GM23338 (cell line): ENCODE measurements around the gene ADAT2. TPM values are rescaled to one million over a fixed set of nuclear protein-coding genes. Genes with fewer than 3 reads are reported as not detected.

Experiments
- ATAC-seq: fragments of 200-7000 bp; cut with Tn5 transposase; 3 replicates; pipeline ENCODE4 v1.9.1; 2020
- DNase-seq: peaks from one replicate; pipeline ENCODE4 v3.0.0-alpha.2; 2015; ENCODE audit warnings: low spot score
- H2AFZ ChIP-seq: fragments of 200-600 bp; sonication (generic); 2 replicates; pipeline ENCODE4 v1.8.0; 2016; ENCODE audit warnings: antibody characterized with exemption, mild to moderate bottlenecking, moderate library complexity
- H3F3A ChIP-seq: fragments of 200-600 bp; sonication (generic); replicated peaks from 2 replicates; pipeline ENCODE4 v1.8.0; 2017; ENCODE audit warnings: antibody characterized with exemption, mixed run types, low read depth
- H3K27ac ChIP-seq: fragments of 200-600 bp; sonication (generic); 2 replicates; pipeline ENCODE4 v1.6.1; 2016; ENCODE audit warnings: low read depth
- H3K27me3 ChIP-seq: fragments of 200-600 bp; sonication (generic); 2 replicates; pipeline ENCODE4 v1.8.0; 2016; ENCODE audit warnings: mild to moderate bottlenecking, mixed run types, moderate library complexity; ENCODE audit not compliant: insufficient read depth
- H3K36me3 ChIP-seq: fragments of 200-600 bp; sonication (generic); 2 replicates; pipeline ENCODE4 v1.8.0; 2016; ENCODE audit warnings: mild to moderate bottlenecking; ENCODE audit not compliant: insufficient read depth
- H3K4me1 ChIP-seq: fragments of 200-600 bp; sonication (generic); 2 replicates; pipeline ENCODE4 v1.8.0; 2016; ENCODE audit warnings: mild to moderate bottlenecking, moderate library complexity; ENCODE audit not compliant: insufficient read depth
- H3K4me2 ChIP-seq: fragments of 200-600 bp; sonication (generic); 2 replicates; pipeline ENCODE4 v1.7.1; 2017; ENCODE audit warnings: mixed run types
- H3K4me3 ChIP-seq: fragments of 200-600 bp; sonication (generic); 2 replicates; pipeline ENCODE4 v1.6.1; 2016; ENCODE audit warnings: mixed run types
- H3K79me2 ChIP-seq: fragments of 200-600 bp; sonication (generic); replicated peaks from 2 replicates; pipeline ENCODE4 v1.8.0; 2017; ENCODE audit warnings: mild to moderate bottlenecking; ENCODE audit not compliant: insufficient read depth
- H3K9me2 ChIP-seq: fragments of 200-600 bp; sonication (generic); 2 replicates; pipeline ENCODE4 v1.8.0; 2017; ENCODE audit not compliant: insufficient read depth
- H4K20me1 ChIP-seq: fragments of 200-600 bp; sonication (generic); replicated peaks from 2 replicates; pipeline ENCODE4 v1.8.0; 2017; ENCODE audit warnings: mild to moderate bottlenecking; ENCODE audit not compliant: insufficient read depth
- H3K27ac Mint-ChIP-seq: 2 replicates; pipeline ENCODE4 v1.8.0; 2020; ENCODE audit warnings: inconsistent platforms, mild to moderate bottlenecking, moderate library complexity, mixed read lengths
- H3K27me3 Mint-ChIP-seq: 3 replicates; pipeline ENCODE4 v1.8.0; 2022; ENCODE audit warnings: low read depth, mild to moderate bottlenecking, moderate library complexity, mixed read lengths, inconsistent platforms; ENCODE audit not compliant: insufficient read depth, poor library complexity
- H3K36me3 Mint-ChIP-seq: 3 replicates; pipeline ENCODE4 v1.8.0; 2021; ENCODE audit warnings: low read depth, mild to moderate bottlenecking, inconsistent platforms, moderate library complexity, mixed read lengths
- H3K4me1 Mint-ChIP-seq: 3 replicates; pipeline ENCODE4 v1.8.0; 2020; ENCODE audit warnings: mild to moderate bottlenecking, inconsistent platforms, mixed read lengths
- H3K4me3 Mint-ChIP-seq: 3 replicates; pipeline ENCODE4 v1.8.0; 2021; ENCODE audit warnings: moderate library complexity, mild to moderate bottlenecking, inconsistent platforms, mixed read lengths
- H3K9me3 Mint-ChIP-seq: 3 replicates; pipeline ENCODE4 v1.8.0; 2020; ENCODE audit warnings: moderate library complexity, mild to moderate bottlenecking, inconsistent platforms, mixed read lengths
- EZH2phosphoT487 ChIP-seq: fragments of 200-600 bp; sonication (generic); IDR thresholded peaks from one replicate; pipeline ENCODE4 v1.8.1; 2018; ENCODE audit warnings: antibody characterized with exemption; ENCODE audit not compliant: unreplicated experiment
- JUNB ChIP-seq: IDR thresholded peaks from one replicate; pipeline ENCODE4 v1.6.1; 2016; ENCODE audit warnings: antibody characterized with exemption; ENCODE audit not compliant: unreplicated experiment
- POLR2AphosphoS5 ChIP-seq: IDR thresholded peaks from 2 replicates; pipeline ENCODE4 v1.6.1; 2016; ENCODE audit warnings: antibody characterized with exemption, low read depth
- ZNF331 ChIP-seq: fragments of 250-450 bp; sonication (Bioruptor Pico); IDR thresholded peaks from 2 replicates; pipeline ENCODE4 v1.5.0; 2020; ENCODE audit warnings: low read depth, mild to moderate bottlenecking, moderate library complexity
- polyA plus RNA-seq: library from polyadenylated mRNA; unstranded; fragments of >200 nt; fragmentation: Nextera tagmentation; extraction: Ambion mirVana; gene quantifications from 2 replicates; pipeline ENCODE4 v1.2.1, GENCODE V29; 2016
- total RNA-seq: library from RNA; depleted of rRNA; stranded (reverse); fragments of >200 nt; shearing (Covaris generic); gene quantifications from 2 replicates; pipeline ENCODE4 v1.2.3, GENCODE V29; 2014
- TF ChIP-seq, protein P1 (sequence below): IDR thresholded peaks from 2 replicates; pipeline ENCODE4 v1.6.1; 2016; ENCODE audit warnings: antibody characterized with exemption
- TF ChIP-seq, protein P2 (sequence below): fragments of 250-450 bp; sonication (Bioruptor Pico); IDR thresholded peaks from 2 replicates; pipeline ENCODE4 v1.5.0; 2020; ENCODE audit warnings: mild to moderate bottlenecking, moderate library complexity

The ADAT2 gene
- total and polyA plus RNA-seq, 2 experiments from 2014 or later, result 7.4 to 13.7 TPM

DNA sequence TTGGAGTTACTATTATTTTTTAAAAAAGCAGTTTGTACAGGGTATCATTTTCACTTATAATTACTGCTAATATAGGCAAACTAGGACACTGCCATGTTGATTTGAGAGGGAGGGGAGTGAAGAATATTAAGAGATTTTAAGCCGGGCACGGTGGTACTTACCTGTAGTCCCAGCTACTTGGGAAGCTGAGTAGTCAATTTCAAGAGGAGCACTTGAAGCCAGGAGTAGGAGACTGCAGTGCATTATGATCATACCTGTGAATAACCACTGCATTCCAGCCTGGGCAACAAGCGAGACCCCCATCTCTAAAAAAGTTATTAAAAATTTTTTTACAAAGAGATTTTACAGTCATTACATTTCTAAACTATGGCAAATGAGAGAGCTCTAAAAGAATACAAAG is 35.7 kb downstream of the ADAT2 start:
- Mint-ChIP-seq H3K27ac (no peak overlapping the region), H3K9me3 (no peaks in the 10 kb centered on the region), H3K36me3 (no peaks in the 10 kb centered on the region), H3K4me3 (no peak overlapping the region), H3K27me3 (no peaks in the 10 kb centered on the region), H3K4me1 (no peaks in the 10 kb centered on the region; the same call in 2 of the 3 replicates)
- Histone ChIP-seq H3K4me1 (no peaks in the 10 kb centered on the region), H4K20me1 (no peaks in the 10 kb centered on the region), H3F3A (no peaks in the 10 kb centered on the region), H3K27me3 (no peaks in the 10 kb centered on the region), H3K79me2 (no peaks in the 10 kb centered on the region), H3K4me3 (no peak overlapping the region), H3K36me3 (no peaks in the 10 kb centered on the region), H3K4me2 (no peak overlapping the region), H2AFZ (no peak overlapping the region), H3K27ac (no peak overlapping the region), H3K9me2 (no peaks in the 10 kb centered on the region; the same call in none of the 2 replicates)
- ATAC-seq (no peak), DNase-seq (no peak)
- TF ChIP-seq JUNB, result no peak
- no peak for TF ChIP-seq EZH2phosphoT487

DNA sequence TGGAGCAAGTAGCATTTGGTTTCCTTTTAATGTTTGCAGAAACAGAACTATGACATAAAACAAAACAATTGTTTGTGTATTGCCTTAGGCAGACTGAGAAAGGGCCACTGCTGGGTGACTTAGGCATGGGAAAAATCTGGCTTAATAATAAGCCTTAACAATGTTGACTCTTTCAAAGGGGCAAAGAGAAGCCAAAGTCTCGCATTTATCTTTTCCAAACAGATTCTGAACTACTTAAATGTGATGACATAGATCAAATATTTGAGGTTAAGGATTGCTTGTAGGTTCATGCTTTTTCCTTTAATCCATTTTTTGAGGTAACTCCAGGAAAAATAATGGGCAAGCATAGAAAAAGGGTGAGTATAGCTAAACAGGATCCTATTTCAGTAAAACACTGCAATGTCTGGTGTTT is 39.6 kb downstream of the ADAT2 start:
- DNase-seq, result no peak
- Histone ChIP-seq H3K4me3 (no peak overlapping the region), H4K20me1 (no peaks in the 10 kb centered on the region), H3K27ac (no peak overlapping the region), H3K36me3 (no peaks in the 10 kb centered on the region), H2AFZ (no peak overlapping the region), H3K9me2 (peaks cover 3% of the 10 kb centered on the region; the same call in 1 of the 2 replicates), H3K4me2 (no peak overlapping the region), H3F3A (no peaks in the 10 kb centered on the region), H3K4me1 (no peaks in the 10 kb centered on the region), H3K27me3 (no peaks in the 10 kb centered on the region), H3K79me2 (no peaks in the 10 kb centered on the region)
- Mint-ChIP-seq H3K27ac (no peak overlapping the region), H3K36me3 (no peaks in the 10 kb centered on the region), H3K9me3 (no peaks in the 10 kb centered on the region), H3K27me3 (no peaks in the 10 kb centered on the region), H3K4me3 (no peak overlapping the region), H3K4me1 (no peaks in the 10 kb centered on the region; the same call in 2 of the 3 replicates)
- TF ChIP-seq, protein P1, sequence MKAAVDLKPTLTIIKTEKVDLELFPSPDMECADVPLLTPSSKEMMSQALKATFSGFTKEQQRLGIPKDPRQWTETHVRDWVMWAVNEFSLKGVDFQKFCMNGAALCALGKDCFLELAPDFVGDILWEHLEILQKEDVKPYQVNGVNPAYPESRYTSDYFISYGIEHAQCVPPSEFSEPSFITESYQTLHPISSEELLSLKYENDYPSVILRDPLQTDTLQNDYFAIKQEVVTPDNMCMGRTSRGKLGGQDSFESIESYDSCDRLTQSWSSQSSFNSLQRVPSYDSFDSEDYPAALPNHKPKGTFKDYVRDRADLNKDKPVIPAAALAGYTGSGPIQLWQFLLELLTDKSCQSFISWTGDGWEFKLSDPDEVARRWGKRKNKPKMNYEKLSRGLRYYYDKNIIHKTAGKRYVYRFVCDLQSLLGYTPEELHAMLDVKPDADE, result no peak
- TF ChIP-seq, protein P2, sequence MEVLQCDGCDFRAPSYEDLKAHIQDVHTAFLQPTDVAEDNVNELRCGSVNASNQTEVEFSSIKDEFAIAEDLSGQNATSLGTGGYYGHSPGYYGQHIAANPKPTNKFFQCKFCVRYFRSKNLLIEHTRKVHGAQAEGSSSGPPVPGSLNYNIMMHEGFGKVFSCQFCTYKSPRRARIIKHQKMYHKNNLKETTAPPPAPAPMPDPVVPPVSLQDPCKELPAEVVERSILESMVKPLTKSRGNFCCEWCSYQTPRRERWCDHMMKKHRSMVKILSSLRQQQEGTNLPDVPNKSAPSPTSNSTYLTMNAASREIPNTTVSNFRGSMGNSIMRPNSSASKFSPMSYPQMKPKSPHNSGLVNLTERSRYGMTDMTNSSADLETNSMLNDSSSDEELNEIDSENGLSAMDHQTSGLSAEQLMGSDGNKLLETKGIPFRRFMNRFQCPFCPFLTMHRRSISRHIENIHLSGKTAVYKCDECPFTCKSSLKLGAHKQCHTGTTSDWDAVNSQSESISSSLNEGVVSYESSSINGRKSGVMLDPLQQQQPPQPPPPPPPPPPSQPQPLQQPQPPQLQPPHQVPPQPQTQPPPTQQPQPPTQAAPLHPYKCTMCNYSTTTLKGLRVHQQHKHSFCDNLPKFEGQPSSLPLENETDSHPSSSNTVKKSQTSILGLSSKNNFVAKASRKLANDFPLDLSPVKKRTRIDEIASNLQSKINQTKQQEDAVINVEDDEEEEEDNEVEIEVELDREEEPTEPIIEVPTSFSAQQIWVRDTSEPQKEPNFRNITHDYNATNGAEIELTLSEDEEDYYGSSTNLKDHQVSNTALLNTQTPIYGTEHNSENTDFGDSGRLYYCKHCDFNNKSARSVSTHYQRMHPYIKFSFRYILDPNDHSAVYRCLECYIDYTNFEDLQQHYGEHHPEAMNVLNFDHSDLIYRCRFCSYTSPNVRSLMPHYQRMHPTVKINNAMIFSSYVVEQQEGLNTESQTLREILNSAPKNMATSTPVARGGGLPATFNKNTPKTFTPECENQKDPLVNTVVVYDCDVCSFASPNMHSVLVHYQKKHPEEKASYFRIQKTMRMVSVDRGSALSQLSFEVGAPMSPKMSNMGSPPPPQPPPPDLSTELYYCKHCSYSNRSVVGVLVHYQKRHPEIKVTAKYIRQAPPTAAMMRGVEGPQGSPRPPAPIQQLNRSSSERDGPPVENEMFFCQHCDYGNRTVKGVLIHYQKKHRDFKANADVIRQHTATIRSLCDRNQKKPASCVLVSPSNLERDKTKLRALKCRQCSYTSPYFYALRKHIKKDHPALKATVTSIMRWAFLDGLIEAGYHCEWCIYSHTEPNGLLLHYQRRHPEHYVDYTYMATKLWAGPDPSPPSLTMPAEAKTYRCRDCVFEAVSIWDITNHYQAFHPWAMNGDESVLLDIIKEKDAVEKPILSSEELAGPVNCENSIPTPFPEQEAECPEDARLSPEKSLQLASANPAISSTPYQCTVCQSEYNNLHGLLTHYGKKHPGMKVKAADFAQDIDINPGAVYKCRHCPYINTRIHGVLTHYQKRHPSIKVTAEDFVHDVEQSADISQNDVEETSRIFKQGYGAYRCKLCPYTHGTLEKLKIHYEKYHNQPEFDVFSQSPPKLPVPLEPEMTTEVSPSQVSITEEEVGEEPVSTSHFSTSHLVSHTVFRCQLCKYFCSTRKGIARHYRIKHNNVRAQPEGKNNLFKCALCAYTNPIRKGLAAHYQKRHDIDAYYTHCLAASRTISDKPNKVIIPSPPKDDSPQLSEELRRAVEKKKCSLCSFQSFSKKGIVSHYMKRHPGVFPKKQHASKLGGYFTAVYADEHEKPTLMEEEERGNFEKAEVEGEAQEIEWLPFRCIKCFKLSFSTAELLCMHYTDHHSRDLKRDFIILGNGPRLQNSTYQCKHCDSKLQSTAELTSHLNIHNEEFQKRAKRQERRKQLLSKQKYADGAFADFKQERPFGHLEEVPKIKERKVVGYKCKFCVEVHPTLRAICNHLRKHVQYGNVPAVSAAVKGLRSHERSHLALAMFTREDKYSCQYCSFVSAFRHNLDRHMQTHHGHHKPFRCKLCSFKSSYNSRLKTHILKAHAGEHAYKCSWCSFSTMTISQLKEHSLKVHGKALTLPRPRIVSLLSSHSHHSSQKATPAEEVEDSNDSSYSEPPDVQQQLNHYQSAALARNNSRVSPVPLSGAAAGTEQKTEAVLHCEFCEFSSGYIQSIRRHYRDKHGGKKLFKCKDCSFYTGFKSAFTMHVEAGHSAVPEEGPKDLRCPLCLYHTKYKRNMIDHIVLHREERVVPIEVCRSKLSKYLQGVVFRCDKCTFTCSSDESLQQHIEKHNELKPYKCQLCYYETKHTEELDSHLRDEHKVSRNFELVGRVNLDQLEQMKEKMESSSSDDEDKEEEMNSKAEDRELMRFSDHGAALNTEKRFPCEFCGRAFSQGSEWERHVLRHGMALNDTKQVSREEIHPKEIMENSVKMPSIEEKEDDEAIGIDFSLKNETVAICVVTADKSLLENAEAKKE (CRISPR knock-in tag), result no peak
- TF ChIP-seq POLR2AphosphoS5, result no peak
- TF ChIP-seq ZNF331 (CRISPR knock-in tag), result no peak
- ATAC-seq, result no peak
